Breast epithelium (tissue), 4 donors: Measurements from ENCODE around the gene XPO6. TPM values are rescaled to one million over a fixed set of nuclear protein-coding genes. Genes with fewer than 3 reads are reported as not detected.
"Not testable (repeated sequence)": the region's sequence is repeated elsewhere in the genome, so short reads cannot be mapped to it uniquely, and the experiment has no call there.

Experiments used
- DNase-seq, 2 donors: peaks; one replicate each; pipeline ENCODE4 v3.0.0-alpha.2; 2019; ENCODE audit warnings: low spot score in 2 of 2
- H3K27ac ChIP-seq, 2 donors: fragments of 200-600 bp; sonication (generic) in 1 of 2; one replicate each; pipeline ENCODE4 v1.5.1; 2016 to 2019; ENCODE audit warnings: mild to moderate bottlenecking in 1 of 2
- H3K27me3 ChIP-seq, 2 donors: fragments of 200-600 bp; sonication (generic) in 1 of 2; one replicate each; pipeline versions ENCODE4 v1.5.1 to v1.6.0; 2017 to 2019; ENCODE audit warnings: control low read depth in 1 of 2, mild to moderate bottlenecking in 1 of 2
- H3K36me3 ChIP-seq: fragments of 200-600 bp; one replicate; pipeline ENCODE4 v1.5.1; 2019
- H3K4me1 ChIP-seq, 2 donors: fragments of 200-600 bp; sonication (generic); one replicate each; pipeline ENCODE4 v1.5.1; 2016 to 2019; ENCODE audit warnings: control low read depth in 1 of 2
- H3K4me3 ChIP-seq, 3 donors: fragments of 200-600 bp; sonication (generic); 1 replicate in 2 of 3; 2 replicates in 1 of 3; pipeline ENCODE4 v1.5.1; 2016 to 2019; ENCODE audit warnings: mild to moderate bottlenecking in 3 of 3, moderate library complexity in 2 of 3
- H3K9me3 ChIP-seq, 2 donors: fragments of 200-600 bp; sonication (generic) in 1 of 2; one replicate each; pipeline ENCODE4 v1.5.1; 2016 to 2019; ENCODE audit warnings: control low read depth in 1 of 2
- POLR2A ChIP-seq: fragments of 450-650 bp; IDR thresholded peaks from one replicate; pipeline ENCODE4 v1.6.1; 2016; ENCODE audit warnings: antibody characterized with exemption, mild to moderate bottlenecking, moderate library complexity
- POLR2AphosphoS5 ChIP-seq, 3 donors: sonication (generic); formaldehyde crosslinking; IDR thresholded peaks; one replicate each; pipeline ENCODE4 v1.6.1; 2017; ENCODE audit warnings: antibody characterized with exemption in 3 of 3
- intact Hi-C: fragments of 100-400 bp; cut with DNase I; formaldehyde crosslinking; loops from one replicate; pipeline ENCODE4 v1.15.1; 2023; ENCODE audit warnings: low total_unique reads
- total RNA-seq, 3 donors: library from RNA; depleted of rRNA; stranded (reverse); fragments of >200 nt; gene quantifications; one replicate each; pipeline ENCODE4 v1.1.0, GENCODE V29; 2016
- TF ChIP-seq, protein P1 (sequence below), 3 donors: fragments of 450-650 bp; IDR thresholded peaks; one replicate each; pipeline ENCODE4 v1.5.1; 2016 to 2017; ENCODE audit warnings: antibody characterized with exemption in 3 of 3, mild to moderate bottlenecking in 3 of 3, moderate library complexity in 3 of 3

Gene XPO6
- total RNA-seq, 3 donors from 2014 or later: 66.4 to 84.6 (median 67.4) TPM

DNA sequence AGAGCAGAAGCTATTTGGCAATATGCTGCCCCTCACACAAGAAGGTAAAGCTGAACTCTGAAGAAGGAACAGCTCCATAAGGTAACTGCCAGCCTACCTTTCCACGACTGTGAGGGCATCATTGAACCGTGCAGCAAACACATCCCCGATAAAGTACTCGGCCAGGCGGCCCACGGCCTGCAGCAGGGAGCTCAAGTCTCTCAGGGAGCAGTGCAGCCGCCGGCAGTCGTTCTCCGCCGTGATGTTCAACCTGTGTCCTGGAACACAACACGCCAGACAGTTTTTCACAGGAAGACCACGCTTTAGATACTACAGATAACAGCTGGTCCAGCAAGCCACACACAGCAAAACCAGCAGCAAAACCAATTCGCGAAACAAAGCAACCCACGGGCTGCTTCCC lies 86.2 kb downstream of the XPO6 start:
- no peak overlapping the region for H3K4me3 ChIP-seq
- H3K9me3 ChIP-seq: no peaks in the 10 kb centered on the region
- H3K27ac ChIP-seq: no peak overlapping the region
- no peaks in the 10 kb centered on the region for H3K27me3 ChIP-seq
- TF ChIP-seq POLR2A (no peak), POLR2AphosphoS5 (IDR thresholded peaks at IDR 0.05) (no peak)
- TF ChIP-seq, protein P1, sequence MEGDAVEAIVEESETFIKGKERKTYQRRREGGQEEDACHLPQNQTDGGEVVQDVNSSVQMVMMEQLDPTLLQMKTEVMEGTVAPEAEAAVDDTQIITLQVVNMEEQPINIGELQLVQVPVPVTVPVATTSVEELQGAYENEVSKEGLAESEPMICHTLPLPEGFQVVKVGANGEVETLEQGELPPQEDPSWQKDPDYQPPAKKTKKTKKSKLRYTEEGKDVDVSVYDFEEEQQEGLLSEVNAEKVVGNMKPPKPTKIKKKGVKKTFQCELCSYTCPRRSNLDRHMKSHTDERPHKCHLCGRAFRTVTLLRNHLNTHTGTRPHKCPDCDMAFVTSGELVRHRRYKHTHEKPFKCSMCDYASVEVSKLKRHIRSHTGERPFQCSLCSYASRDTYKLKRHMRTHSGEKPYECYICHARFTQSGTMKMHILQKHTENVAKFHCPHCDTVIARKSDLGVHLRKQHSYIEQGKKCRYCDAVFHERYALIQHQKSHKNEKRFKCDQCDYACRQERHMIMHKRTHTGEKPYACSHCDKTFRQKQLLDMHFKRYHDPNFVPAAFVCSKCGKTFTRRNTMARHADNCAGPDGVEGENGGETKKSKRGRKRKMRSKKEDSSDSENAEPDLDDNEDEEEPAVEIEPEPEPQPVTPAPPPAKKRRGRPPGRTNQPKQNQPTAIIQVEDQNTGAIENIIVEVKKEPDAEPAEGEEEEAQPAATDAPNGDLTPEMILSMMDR (IDR thresholded peaks at IDR 0.05): no peak
- DNase-seq: no peak
- intact Hi-C loops: no loop called here
- no peaks in the 10 kb centered on the region for H3K4me1 ChIP-seq
- H3K36me3 ChIP-seq: peaks cover 8% of the 10 kb centered on the region

DNA sequence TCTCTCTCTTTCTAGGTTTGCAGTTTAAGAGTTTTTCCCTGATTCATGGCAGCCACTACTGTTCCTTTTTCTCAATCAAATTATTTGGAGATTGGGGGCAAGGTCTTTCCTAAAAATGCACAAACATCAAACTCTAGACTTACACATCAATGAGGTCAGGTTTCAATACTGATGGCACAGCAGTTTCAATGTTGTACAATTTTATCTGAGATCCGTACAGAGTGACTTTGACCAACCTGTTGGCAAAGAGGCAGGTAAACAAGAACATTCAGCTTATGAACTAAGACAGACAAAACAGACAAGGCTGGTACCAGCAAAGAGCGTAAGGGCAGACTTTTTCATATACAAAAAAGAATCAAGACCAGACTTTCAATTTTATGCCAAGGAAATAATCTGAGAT lies 90.2 kb downstream of the XPO6 start:
- Histone ChIP-seq H3K27me3 (no peaks in the 10 kb centered on the region), H3K4me1 (no peaks in the 10 kb centered on the region), H3K9me3 (no peaks in the 10 kb centered on the region), H3K36me3 (peaks cover 8% of the 10 kb centered on the region), H3K27ac (no peak overlapping the region), H3K4me3 (no peak overlapping the region)
- TF ChIP-seq POLR2AphosphoS5 (IDR thresholded peaks at IDR 0.05): no peak
- no peak for DNase-seq
- intact Hi-C loops: no loop called here

DNA sequence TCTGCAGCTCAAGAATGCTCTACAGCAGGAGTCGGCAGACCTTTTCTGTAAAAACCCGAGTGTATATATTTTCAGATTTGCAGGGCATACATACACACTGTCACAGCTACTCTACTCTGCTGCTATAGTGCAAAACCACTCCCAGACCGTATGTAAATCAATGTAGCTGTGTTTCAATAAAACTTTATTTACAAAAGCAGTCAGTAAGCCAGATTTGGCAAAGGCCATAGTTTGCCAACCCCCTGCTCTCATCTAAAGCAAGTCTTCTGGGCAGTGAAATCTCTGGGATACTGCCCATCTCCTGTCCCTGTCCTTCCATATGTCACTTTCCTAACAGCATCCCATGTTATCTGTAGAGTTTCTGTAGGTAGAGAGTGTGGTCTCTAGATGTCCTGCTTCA lies 91.0 kb downstream of the XPO6 start:
- Histone ChIP-seq H3K36me3 (peaks cover 8% of the 10 kb centered on the region), H3K27me3 (no peaks in the 10 kb centered on the region), H3K4me1 (no peaks in the 10 kb centered on the region), H3K27ac (no peak overlapping the region), H3K4me3 (no peak overlapping the region), H3K9me3 (no peaks in the 10 kb centered on the region)
- no peak for DNase-seq
- intact Hi-C loops: no loop called here
- TF ChIP-seq POLR2A (no peak), POLR2AphosphoS5 (IDR thresholded peaks at IDR 0.05) (no peak)
- TF ChIP-seq, protein P1 (IDR thresholded peaks at IDR 0.05): no peak

DNA sequence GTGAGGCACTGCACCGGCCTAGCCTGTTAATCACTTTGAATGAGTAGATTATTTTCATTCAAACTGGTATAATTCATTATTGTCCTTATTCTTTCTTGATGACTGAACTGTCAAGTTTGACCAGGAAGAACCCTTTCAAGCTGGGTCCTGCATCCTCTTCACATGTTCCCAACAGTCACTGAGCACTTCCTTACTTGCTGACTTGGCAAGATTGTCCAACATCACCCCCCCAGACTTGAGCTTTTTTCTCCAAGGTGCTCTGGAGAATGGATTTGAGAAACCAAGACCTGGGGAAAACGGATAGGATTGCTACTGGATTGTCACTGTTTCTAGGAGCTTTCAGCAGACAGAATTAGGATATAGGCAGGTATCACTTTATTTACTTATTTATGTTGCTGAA lies 93.1 kb downstream of the XPO6 start:
- Histone ChIP-seq H3K4me3 (no peak overlapping the region), H3K27ac (no peak overlapping the region), H3K4me1 (no peaks in the 10 kb centered on the region), H3K36me3 (peaks cover 4% of the 10 kb centered on the region), H3K27me3 (no peaks in the 10 kb centered on the region), H3K9me3 (no peaks in the 10 kb centered on the region)
- DNase-seq: no peak
- intact Hi-C loops: no loop called here
- TF ChIP-seq, protein P1 (IDR thresholded peaks at IDR 0.05): no peak
- TF ChIP-seq POLR2A (no peak), POLR2AphosphoS5 (IDR thresholded peaks at IDR 0.05) (no peak)

DNA sequence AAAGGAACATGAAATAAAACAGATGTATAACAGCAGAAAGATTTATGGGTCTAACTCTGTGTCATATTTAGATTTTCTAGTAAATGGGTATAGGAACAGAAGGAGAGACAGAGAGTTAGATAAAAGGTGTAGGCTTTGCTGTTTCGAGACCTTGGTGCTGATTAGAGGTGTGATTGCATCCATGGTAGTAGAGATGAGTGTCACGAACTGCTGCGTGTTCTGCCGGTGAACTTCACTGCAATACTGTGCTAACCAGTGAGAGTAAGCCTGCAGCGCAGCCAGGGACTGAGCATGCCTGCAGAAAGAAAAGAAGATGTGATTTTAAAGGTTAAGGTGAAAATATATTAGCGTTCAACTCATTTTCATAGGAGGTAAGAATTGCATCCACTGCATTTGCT lies 94.6 kb downstream of the XPO6 start:
- intact Hi-C loops: no loop called here
- Histone ChIP-seq H3K4me3 (no peak overlapping the region), H3K4me1 (no peaks in the 10 kb centered on the region), H3K27me3 (no peaks in the 10 kb centered on the region), H3K36me3 (no peaks in the 10 kb centered on the region), H3K9me3 (no peaks in the 10 kb centered on the region), H3K27ac (no peak overlapping the region)
- TF ChIP-seq POLR2A (no peak), POLR2AphosphoS5 (IDR thresholded peaks at IDR 0.05) (no peak)
- TF ChIP-seq, protein P1 (IDR thresholded peaks at IDR 0.05): no peak
- no peak for DNase-seq

DNA sequence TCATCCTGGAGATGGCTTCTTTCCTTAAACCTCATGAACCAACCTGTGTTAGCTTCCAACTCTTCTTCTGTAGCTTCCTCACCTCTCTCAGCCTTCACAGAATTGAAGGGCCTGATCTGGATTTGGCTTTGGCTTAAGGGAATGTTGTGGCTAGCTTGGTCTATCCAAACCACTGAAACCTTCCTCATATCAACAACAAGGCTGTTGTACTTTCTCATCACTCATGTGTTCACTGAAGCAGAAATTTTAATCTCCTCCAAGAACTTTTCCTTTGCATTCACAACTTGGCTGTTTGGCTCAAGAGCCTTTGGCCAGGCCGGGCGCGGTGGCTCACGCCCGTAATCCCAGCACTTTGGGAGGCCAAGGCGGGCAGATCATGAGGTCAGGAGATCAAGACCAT lies 95.9 kb downstream of the XPO6 start:
- intact Hi-C loops, H3K4me1 ChIP-seq, DNase-seq, H3K36me3 ChIP-seq, H3K4me3 ChIP-seq, H3K9me3 ChIP-seq, H3K27me3 ChIP-seq, H3K27ac ChIP-seq: not testable (repeated sequence)
